HG03135 (cell line): ENCODE results near the gene SENP2.
"Not testable (repeated sequence)": the region's sequence is repeated elsewhere in the genome, so short reads cannot be mapped to it uniquely, and the experiment has no call there.

Source experiments
- ATAC-seq: cut with Tn5 transposase; IDR thresholded peaks from one replicate; pipeline ENCODE4 v1.9.1; 2021; ENCODE audit warnings: mild to moderate bottlenecking, moderate library complexity; ENCODE audit not compliant: unreplicated experiment

The SENP2 gene

DNA sequence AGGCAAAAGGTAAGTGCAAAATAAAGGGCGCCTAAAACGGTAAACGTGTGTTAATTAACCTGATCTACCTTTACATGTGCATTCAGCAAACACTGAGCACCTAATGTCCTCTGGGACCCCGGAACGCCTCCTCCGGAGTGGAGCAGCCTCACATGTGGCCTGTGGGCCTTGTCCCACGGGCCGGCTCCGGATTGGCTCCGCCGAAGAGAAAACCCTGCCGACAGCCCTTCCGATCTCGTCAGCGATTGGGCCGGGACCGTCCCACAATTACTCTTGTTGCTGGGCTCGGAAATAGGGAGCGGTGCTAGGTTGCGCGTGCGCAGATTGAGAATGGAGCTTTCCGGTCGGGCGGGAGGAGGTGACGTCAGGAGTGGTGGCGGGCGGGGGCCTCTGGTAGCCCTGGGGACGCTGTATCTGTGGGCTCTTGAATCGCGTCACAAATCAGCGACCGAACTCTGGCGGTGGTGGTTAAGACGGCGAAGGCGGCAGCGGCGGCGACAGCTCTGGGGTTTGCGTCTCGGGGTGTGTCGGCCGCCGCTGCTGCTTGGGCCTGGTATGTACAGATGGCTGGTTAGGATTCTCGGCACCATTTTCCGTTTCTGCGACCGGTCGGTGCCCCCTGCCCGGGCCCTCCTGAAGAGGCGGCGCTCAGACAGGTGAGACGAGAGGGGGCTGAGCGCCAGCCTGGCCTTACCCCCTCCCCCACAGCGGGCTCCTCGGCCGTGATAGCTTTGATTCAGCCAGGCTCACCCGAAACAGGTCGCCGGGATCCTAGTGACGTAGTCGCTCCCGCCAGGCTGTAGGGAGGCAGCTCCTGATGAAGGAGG, at the start of gene SENP2:
TSS of gene SENP2 (plus strand) at position 437 of the 827 bp plus-strand sequence. CDS start at position 556, 119 bp downstream.
- peak; percentile 96 for ATAC-seq

DNA sequence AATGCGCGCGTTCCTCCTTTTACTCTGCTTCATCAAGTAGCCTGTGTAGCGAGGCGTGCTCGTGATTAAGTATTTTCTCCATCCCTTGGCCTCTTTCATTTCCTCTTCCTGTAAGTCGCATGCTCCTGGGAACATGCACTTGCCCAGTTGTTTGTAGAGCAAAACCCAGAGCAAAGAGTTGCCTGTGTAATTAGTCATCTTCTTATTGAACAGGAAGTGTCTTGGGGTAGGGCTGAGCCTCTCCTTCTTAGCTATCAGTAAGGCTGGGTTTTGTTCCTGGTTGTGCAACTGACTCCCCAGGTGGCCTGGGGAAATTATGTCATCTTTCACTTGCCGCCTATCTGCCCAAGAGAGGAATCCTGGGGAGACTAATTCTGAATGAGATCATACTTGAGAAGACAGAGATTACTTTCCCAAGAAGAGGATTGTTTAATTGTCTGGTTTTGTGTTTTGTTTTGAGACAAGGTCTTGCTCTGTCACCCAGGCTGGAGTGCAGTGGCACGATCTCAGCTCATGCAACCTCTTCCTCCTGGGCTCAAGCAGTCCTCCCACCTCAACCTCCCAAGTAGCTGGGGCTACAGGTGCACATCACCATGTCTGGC, 48.6 kb upstream of the SENP2 start:
- peak; percentile 97 for ATAC-seq

DNA sequence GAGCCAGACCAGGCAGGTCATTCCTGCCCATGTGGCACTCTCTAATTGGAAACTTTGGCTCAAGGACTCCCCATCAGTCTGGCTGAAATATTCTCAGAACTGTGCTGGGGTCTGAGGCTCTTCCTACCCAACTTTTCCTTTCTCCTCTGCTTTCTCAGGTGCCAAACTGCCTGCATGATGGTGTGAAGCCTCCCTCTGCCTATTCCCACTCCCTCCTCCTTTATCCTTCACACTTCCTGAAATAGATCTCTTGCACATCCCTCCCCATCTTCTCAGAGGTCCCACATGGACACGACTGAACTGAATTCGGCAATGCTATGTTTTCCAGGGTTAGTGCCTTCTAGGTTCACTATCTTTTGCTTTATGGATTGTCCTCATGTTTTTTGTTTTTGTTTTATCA, 46.2 kb upstream of the SENP2 start:
- ATAC-seq = no peak

DNA sequence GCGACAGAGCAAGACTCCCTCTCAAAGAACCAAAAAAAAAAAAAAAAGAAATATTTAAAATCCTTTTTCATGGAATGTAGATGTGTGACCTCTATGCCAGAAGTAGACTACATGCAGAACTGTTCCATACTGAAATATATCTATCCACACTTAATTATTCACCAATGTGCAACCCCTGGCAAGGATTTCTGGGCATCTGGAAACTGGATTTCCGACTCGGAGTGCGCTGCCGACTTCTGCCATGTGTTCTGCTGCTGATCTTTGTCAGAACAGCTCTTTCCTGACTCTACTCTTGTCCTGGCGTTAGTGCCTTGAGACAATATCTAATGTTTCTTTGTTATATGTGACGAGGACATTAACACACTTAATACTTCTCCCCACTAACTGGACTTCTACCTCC, 45.4 kb upstream of the SENP2 start:
- no peak for ATAC-seq

DNA sequence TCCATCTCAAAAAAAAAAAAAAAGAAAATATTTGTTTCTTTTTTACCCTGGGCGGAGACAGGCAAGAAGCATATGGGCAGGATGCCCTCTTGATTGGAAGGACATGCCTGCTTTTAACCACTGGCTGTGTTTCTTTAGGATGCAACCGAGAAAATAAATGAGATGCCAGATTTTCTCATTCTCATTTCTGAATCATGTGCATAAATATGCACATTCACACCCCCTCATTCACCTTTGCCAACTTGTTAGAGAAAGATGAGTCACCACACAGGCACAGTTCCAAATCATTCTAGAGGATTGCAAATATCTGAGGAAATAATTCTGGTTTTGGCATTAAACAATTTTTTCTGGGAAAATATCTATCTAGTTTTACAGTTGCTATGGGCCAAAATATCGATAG, 37.0 kb upstream of the SENP2 start:
- no peak for ATAC-seq

DNA sequence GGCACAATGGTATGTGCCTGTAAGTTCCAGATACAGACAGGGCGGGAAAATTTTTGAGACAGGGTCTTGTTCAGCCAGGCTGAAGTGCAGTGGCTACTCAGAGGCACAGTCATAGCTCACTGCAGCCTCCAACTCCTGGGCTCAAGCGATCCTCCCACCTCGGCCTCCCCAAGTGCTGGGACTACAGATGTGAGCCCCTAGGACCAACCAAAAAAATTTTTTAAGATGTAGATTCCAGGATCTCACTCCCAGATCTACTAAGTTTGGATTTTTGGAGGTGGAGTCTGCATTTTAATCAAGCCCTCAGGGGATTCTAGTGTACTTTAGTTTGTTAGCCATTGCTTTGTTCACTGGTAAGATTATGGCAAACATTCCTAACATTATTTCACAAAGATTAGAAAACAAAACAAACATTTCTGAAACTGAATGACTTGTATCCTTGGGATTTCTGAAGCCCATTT, 36.4 kb upstream of the SENP2 start:
- no peak for ATAC-seq

DNA sequence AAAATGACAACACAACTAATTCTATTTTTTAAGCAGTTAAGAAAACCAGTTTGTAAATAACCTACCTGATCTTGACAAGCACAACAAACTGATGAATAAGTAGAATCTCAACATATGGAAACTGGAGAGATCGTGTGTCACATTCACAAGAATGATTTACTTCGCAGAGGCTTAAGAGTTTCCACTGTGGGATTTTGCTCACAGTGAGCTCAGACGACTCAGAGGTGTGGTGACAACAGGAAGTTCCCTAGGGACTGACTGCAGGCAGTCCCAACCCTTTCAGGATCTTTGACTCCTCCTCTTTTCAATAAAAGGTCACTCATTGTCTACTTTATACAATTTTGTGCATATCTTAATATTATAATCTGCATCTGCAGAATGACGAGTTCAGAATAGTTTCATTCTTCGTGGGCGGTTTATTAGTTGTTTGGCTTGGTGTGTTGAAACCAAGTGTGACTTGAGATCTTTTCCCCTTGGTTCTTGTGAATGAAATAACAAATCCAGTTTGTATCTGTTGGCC, 33.7 kb upstream of the SENP2 start, which contains the start of gene LIPH:
TSS of gene LIPH (minus strand) at position 231 of the 520 bp plus-strand sequence. CDS start at position 114, 117 bp downstream.
- ATAC-seq = peak; percentile 68

DNA sequence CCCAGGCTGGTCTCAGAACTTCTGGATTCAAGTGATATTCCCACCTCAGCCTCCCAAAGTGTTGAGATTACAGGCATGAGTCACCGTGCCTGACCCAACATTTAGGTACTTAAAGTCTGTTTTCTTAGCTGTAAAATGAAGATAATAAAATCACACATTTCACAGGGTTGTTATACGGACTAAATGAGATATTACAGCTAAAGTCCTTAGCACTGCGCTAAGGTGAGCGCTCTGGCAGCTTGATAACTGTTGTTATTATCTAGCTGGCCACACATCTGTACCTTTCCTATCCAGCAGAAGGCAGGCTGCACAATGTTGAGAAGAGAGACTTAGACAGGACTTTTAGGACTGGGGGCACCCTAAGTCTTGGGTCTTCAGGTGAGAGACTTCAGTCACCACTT, 31.0 kb upstream of the SENP2 start:
- ATAC-seq = no peak

DNA sequence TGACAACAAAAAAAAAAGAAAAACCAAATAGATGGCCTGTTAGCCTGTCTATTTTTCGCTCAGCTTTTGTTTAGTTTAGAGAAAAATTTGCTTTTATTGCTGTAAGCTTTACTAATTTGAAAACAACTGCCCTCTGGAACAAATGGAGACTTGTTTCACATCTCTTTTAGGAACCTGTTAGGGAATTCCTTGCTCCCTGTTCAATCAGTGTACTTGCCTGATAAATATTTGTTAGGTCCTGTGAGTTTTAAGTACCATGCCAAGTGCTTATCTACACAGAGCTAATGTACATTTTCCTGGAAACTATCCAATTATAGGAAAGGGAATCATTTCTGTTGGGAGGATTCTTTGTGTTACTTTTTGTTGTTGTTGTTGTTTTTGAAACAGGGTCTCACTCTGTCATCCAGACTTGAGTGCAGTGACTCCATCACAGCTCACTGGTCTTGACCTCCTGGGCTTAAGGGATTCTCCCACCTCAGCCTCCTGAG, 30.2 kb upstream of the SENP2 start:
- no peak for ATAC-seq

DNA sequence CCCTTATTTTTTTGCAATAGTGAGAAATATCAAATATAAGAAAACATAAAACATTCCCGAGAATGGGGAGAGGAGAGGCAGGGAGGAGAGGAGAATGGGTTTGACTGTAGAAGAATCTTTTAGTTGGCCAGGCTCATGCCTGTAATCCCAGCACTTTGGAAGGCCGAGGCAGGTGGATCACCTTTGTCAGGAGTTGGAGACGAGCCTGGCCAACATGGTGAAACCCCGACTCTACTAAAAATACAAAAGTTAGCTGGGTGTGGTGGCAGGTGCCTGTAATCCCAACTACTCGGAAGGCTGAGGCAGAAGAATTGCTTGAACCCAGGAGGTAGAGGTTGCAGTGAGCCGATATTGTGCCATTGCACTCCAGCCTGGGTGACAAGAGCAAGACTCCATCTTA, 29.5 kb upstream of the SENP2 start:
- ATAC-seq = not testable (repeated sequence)

DNA sequence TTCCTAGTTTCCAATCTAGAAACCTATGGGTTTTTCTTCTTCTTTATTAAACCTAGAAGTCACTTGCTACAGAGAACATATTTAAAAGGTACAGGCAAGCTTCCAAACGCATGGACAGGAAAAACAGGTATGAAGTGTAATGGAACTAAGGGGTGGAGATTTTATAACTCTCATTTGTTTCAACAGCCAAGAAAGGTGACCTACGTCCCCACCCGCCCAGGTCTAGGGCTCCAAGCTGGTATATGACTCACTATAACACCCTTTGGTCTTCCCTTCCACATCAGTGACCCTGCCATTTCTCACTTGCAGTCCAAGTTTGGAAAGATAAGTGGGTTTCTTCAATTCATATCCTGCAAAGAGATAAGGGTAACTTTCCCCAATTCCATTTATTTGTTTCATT, 27.7 kb upstream of the SENP2 start:
- ATAC-seq = no peak

DNA sequence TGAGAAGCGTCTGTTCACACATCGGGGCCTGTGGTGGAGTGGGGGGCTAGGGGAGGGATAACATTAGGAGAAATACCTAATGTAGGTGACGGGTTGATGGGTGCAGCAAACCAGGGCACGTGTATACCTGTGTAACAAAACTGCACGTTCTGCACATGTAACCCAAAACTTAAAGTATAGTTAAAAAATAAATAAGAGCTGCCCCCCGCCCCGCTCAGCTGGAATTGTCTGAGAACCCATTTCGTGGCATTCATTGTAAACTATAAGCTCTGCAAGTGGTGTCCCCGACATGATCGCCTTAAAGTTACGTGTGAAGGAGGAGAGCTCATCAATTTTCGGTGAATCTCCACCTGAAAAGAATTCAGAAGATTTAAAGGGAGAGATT, 26.4 kb upstream of the SENP2 start:
- ATAC-seq = no peak

DNA sequence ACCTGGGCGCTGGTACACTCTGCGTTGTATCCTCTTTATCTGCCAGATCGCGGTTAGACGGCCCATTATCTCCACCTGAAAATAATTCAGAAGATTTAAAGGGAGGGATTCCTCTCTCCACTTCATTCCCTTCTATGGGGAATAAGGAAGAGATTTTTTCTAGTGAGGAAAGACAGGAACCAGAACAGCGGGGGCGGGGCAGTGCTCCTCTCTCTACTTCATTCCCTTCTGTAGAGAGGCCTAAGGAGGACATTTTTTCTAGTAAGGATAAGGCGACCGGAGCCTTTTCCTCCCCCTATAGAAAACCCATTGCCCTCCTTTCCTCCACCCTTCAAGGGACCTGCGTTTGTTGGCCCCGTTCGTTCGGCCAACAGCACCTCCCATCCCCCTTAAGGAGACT, 25.4 kb upstream of the SENP2 start:
- no peak for ATAC-seq

DNA sequence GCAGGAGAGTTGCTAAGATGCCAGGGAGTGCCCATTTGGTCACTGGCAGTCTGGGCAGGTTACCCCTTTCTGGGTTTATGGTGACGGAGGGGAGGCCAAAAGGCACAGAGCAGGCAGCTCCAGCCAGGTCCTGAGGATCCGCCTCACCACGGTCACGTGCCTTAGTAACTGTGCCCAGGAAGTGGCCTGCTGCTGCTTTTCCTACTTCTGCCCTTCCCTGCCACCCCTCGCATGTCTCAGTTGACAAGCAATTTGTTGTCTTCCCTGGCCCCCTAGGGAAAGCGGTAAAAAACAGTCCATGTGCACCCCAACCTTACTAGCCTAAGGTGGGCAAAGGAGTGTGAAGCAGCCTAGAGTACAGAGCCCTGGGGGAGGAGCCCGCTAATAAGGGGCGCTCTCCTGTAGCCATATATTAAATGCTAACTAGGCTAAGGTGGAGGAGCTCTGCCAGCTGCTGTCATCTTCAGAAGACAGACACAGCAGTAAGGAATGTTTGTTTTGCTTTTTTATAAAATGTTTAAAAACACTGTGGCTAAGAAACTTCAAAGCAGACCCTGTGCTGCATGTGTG, 24.6 kb upstream of the SENP2 start:
- ATAC-seq = no peak

DNA sequence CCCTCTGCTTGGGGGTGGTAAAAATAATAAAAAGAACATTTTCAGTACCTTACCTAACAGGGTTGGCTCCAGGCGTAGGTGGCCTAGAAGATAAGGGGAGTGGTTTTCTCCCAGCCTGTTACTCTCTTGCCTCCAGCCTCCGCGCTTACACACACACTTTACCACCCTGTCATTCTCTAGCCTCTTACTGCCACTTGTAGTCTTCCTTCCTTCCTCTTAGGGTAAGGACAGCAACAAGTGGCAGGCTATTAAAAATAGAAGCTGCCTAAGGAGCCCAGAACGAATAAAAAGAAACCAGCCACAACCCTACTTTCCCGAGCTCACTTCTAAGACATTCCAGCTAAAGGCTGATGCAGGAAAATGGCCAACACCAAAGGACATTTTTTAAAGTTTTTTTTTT, 24.1 kb upstream of the SENP2 start:
- ATAC-seq = no peak

DNA sequence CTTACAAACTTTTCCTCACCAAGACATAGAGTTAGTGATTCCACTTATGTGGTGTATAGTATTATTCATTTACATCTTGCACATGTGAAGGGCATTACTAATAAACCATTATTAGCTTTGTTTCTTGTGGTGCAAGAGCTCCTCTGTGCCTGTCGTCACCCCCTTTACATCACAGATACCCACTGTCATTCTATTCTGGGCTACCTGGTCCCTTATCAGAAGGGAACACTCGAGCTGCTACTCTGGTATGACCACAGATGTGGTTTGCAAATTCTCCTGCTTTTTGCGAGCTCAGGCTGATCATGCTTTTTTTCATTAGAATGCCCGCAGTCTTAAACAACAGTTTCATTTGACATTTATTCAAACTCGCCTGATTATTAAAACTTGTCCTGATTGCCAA, 13.9 kb upstream of the SENP2 start:
- no peak for ATAC-seq

DNA sequence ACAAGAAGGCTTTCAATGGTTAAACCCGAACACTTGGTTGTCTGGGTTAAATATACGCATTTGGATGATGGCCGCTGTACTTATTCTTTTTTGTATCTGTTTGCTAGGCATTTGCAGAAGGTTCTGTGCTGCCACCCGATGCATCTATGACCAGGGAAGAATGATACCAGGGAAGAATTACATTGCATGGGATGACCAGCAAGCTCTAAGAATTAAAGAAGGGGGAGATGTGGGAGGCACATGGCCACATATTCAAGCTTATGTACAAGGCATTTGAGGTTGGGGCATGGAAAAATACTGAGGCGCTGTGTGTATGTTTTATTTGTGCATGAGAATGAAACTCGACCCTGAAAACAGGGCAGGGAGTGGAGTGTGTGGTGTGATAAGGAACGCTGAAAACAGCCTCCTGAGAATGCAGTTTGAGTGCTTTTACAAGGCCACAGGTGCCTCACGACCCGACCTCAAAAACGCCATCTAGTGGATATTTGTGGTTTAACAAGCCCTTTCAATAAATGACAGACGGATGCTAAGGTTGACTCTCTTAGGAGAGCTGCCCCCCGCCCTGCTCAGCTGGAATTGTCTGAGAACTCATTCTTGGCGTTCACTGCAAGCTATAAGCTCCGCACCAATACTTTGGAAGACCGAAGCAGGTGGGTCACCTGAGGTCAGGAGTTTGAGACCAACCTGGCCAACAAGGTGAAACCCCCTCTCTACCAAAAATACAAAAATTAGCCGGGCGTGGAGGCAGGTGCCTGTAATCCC, 10.8 kb upstream of the SENP2 start:
- ATAC-seq = peak; percentile 79

DNA sequence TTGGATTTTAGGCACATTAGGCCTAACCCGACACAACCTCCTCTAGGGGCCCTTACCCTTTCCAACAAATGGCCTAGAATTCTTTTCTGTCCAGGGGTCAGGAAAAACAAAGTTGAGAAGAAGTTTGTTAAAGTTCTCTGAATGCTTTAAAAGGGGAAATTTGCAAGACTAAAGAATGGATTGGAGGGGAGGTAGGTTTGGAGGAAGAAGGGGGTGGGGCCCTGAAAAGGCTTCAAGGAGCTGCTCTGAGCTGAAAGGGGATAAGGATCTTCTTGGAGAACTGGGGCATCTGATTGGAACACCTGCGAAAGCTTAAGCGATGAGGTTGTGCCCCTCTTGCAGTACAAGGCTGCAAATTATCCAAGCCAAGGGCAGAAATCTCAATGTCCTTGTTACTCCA, 3.9 kb upstream of the SENP2 start:
- ATAC-seq = no peak

DNA sequence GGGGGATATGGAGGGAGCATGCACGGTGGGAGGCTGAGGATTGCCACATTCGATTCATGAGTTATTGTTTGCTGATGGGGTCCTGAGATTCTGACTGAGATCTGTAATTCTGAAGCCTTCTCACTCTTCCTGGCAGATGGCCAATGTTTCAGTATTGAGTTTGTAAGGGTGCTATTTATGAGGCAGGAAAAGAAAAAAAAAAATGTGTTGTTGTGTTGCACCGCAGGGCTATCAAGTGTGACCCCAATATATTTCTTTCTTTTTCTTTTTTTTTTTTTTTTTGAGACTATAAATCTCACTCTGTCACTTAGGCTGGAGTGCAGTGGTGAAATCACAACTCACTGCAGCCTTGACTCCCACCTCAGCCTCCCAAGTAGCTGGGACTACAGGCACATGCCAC, 3.2 kb upstream of the SENP2 start:
- no peak for ATAC-seq

DNA sequence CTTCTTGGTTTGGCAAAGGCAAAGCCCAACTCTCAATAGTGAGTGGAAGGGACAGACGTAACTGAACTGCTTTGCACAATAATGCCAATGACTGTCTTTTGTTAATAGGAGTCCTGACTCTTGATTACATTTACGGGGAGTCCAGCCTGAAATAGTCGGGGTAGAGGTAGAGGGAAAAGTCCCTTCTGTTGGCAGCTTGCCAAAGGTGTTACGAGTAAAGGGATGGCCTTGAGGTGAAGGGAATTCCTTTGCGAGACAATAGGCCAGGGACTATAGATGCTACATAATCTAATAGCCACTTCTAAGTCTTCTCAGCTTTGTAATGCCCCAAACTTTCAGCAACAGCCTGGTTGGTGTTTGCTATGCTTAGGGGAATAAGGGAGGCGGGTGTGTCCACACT, 2.2 kb upstream of the SENP2 start:
- ATAC-seq = no peak

DNA sequence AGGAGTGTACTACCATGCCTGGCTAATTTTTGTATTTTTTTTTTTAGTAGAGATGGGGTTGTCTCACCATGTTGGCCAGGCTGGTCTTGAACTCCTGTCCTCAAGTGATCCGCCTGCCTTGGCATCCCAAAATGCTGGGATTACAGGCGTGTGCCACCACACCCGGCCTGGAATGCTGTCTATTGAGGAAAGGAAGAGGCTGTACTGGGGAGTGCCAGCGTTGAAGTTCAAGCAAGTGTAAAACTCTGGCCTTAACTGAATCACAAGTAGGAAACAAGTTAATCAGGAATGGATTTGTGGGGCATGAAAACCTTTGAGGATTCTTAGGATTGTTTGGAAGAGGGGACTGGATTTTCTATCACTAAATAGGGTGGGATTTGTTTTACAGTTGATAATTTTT, 1.4 kb upstream of the SENP2 start:
- ATAC-seq = no peak
